ENCODE data around the gene TSFM.

DNA sequence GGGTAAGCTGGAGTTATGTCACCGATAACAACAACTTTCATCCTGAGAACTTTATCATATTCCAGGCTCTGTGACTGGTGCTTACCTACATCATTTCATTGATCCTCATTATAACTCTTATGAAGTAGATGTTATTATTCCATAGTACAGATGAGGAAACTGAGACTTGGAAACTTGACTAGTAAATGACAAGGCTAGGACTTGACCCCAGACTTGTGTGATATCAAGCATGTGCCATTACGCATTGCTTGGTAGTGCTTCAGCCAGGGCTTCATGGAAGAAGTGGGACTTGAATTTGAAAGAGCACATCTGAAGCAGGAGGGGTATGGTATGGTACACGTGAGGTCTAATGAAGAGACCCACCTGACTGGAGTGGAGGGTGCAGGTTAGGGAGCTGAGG, 24.1 kb downstream of the TSFM start:
- TF ChIP-seq, protein P1, sequence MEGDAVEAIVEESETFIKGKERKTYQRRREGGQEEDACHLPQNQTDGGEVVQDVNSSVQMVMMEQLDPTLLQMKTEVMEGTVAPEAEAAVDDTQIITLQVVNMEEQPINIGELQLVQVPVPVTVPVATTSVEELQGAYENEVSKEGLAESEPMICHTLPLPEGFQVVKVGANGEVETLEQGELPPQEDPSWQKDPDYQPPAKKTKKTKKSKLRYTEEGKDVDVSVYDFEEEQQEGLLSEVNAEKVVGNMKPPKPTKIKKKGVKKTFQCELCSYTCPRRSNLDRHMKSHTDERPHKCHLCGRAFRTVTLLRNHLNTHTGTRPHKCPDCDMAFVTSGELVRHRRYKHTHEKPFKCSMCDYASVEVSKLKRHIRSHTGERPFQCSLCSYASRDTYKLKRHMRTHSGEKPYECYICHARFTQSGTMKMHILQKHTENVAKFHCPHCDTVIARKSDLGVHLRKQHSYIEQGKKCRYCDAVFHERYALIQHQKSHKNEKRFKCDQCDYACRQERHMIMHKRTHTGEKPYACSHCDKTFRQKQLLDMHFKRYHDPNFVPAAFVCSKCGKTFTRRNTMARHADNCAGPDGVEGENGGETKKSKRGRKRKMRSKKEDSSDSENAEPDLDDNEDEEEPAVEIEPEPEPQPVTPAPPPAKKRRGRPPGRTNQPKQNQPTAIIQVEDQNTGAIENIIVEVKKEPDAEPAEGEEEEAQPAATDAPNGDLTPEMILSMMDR (IDR thresholded peaks at IDR 0.05; ENCODE audit: insufficient read depth, low read length, poor library complexity, severe bottlenecking), result no peak
- TF ChIP-seq EZH2phosphoT487 (conservative IDR thresholded peaks at IDR 0.05; ENCODE audit: low read length), result no peak
